Measurements from ENCODE around the gene MYO3A.
"Not testable (repeated sequence)": the region's sequence is repeated elsewhere in the genome, so short reads cannot be mapped to it uniquely, and the experiment has no call there.

MYO3A gene

DNA sequence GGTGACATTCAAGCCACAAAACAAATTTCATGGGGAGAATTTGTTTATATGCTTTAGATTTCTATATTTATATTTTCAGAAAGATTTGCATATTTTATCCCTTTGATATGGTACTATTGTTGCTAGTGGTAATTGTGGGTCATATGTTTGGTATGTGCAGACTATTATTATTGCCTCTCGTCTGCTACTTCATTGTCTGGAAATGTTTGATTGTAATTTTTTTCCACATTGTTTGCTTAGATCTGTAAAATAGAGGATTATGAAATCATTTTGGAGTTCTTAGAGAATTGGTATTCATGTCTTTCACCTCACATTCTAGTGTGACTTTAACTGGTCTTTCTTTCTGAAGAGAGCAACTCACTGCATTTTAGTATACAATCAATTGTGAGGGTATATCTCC, 44.7 kb downstream of the MYO3A start:
- DNase-seq, result no peak

DNA sequence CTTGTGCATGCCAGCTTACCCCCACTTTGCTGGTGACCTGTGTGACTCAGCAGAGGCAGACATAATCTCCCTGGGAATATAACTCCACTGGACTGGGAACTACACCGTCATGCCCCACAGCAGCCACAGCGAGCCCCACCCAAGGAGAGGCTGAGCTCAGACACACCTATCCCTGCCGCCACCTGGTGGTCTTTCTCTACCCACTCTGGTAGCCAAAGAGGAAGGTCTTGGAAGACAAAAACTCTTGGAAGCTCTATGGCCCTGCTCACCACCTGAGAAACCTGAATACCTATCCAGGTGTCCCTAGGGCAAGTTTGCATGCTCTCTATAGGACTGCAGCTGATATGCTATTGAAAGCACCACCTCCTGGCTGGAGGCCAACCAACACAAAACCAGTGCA, 48.1 kb downstream of the MYO3A start:
- DNase-seq, result no peak

DNA sequence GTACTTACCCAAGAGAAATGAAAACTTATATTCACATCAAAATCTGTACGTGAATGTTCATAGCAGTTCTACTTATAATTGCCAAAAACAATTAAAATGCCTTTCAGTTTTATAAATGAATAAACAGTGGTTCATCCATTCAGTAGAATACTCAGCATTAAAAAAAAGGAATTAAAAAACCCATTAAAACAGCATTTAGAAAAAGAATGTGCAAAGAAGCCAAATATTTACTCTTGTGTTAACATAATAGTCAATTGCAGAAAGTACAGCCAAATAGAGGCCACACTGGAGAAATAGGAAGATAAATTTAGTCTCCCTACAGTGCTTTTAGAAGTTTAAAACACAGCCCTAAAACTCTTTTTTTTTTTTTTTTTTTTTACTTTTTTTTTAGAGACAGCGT, 54.6 kb downstream of the MYO3A start:
- no peak for DNase-seq

DNA sequence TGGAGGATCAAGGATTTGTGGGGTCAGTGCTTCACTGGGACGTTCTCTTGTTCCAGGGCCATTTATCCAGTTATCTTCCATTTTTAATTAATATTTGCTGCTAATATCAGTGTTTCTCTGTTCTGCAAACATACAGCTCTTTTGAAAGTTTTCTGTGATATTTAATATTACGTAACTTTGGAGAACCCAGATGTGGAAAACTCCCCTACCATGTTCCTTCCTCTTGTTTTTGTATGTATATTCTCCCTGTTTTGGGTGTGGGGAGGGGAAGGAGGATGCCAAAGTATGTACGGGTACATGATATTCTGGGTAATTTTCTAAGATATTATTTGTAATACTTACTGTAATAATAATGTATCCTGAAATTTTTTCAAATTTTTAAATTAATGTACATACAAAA, 55.9 kb downstream of the MYO3A start:
- DNase-seq, result no peak

DNA sequence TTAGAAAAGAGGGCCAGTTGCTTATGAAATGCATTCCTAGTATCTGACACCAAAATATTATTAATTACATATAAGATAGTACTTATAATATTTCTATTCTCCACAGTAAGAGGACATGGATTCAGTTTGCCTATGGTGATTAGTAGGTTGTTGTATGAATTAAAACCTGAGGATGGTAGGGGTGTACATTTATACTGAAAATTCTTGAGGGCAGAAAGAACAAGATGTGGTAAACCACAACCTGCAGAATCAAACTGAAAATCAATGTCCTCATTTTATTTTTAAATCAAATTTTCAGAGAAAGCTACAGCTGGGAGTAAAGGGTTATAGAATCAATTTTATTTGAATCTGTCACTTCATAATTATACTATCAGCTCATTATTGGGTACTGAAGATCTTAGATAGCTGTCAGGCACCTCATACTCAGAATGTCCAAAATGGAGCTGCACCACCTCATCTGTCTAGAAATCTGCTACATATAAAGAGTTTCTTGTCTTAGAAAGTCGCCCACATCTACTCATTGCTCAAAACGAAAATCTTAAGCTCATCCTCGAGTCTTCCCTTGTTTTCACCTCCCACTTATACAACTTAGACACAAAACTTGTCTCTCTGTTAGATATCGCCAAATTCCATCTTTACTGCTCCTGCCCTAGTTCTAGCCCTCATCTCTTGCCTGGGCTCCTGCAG, 65.4 kb downstream of the MYO3A start:
- no peak for DNase-seq

DNA sequence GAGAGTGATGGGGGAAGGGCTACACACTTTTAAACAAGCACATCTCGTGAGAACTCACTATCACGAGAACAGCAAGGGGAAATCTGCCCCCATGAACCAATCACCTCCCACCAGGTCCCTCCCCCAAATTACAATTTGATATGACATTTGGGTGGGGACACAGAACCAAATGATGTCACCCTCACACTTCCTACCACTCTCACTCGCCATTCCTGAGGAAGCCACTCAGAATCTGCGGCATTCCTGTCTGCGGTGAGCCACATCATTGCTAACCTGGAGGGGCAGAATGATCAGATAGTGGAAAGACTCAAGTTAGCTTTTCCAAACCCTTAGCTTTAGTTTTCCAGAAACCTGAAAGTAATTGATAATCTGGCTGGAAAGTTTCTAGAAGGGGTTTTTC, 66.9 kb downstream of the MYO3A start:
- DNase-seq, result no peak

DNA sequence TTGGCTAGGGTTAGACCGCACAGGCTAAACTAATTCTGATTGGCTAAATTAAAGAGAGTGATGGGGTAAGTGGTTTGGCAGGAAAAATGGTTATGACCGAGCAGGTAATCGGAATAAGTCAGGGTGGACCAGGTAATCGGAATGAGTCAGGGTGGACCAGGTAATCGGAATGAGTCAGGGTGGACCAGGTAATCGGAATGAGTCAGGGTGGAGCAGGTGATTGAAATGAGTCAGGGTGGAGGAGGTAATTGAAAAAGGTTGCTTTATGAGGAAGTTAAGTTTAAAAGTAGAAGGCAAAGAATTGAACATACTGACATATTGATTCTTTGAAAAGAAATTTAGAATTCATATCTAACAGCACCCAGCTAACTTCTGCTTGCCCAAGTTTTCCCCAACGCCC, 68.4 kb downstream of the MYO3A start:
- not testable (repeated sequence) for DNase-seq

DNA sequence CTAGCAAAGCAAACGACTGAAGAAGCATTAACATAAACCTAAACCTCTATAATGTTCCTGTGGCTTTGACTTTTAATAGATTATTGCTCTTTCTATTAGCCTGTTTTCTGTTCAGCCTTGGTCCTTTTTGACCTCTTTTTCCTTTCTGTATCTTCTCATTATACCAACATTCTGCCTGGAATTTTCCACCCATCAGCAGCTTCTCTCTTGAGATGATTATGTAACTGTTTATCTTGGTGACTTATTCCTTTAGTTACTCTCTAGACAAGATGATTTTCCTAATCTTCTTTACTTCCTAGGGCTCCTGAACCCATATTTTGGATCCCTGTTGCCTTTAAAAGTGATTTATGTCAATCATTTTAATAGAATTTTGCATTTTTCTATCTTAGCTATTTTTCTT, 81.1 kb downstream of the MYO3A start:
- no peak for DNase-seq

DNA sequence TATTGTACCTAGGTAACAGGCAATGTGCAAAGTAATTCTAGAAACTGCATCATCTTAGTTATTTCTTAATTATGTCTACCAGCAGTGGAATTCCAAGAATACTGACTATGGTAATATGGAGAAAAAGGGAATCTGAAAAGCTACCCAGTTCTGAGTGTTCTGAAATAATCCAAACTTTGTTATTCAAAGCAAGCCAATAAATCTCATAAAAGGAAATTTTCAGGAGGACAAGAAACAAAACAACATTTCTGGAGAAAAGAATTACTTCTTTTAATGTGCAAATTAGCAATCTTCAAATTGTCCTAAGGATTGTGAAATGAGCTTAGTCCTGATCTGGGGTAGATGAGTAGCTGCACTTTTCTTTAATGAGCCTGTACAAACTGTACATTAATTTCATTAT, 88.8 kb downstream of the MYO3A start:
- DNase-seq, result no peak

DNA sequence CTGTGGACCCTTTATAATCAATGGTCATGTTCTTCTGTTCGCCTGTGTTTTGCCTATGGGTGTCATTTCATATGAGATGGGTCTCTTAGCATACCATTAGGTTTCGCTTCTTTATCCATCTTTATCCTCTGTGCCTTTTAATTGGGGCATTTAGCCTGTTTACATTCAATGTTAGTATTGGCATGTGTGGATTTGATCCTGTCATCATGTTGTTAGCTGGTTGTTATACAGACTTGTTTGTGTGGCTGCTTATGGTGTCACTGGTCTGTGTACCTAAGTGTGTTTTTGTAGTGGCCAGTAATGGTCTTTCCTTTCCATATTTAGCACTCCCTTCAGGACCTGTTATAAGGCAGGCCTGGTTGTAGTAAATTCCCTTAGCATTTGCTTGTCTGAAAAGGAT, 90.3 kb downstream of the MYO3A start:
- DNase-seq, result no peak

DNA sequence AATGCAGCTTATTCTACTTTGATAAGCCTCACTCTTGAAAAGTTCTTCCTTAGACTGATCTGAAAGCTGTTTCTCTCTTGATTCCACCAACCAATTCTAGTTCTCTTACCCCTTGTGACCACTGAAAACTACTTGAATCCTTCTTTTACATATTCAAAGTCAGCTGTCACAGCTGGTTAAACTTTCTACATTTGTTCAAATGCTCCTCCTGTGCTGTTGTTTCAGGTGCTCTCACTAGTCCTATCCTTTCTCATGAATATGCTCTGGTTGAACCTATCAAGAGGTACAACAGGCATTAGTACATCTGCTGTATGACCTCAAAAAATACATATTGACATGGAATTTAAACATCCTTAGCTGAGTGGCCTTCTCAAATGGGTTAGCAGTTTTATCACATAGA, 91.5 kb downstream of the MYO3A start:
- DNase-seq, result no peak

DNA sequence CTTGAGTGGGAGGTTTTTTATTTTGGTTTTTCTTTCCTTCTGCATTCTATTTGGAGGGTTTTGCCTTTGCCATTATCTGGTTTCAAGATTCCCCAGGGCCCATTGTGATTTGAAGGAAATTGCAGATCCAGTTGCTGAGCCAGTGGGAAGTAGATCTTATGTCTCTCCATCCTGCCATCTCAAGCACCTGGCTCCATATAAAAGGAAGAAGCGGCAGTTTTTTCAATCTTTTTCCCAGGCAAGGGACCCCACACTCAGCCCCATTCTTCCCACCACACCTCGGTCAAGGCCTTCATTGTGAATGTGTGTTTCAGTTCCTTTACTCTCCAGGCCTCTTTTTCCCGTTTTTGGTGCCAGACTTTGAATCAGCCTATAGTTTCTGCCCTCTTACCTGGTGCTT, 95.8 kb downstream of the MYO3A start:
- DNase-seq, result no peak

DNA sequence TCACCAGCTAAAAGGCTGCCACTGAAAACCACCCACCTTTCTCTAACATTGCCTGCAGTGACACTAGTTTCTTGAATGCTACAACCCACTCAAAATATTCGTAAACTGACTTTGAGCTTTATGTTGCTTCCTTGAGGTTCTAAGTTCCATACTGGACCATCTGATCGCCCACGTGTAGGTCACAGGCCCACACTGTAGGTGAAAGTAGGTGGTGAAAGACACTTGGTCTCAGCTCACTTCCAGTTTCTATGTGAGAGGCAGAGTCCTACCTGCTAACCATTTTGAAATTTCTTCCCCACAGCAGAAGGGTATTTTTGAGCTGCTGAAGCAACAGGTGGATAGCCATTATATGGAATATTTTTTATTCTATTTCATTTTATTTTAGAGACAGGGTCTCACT, 97.3 kb downstream of the MYO3A start:
- no peak for DNase-seq

DNA sequence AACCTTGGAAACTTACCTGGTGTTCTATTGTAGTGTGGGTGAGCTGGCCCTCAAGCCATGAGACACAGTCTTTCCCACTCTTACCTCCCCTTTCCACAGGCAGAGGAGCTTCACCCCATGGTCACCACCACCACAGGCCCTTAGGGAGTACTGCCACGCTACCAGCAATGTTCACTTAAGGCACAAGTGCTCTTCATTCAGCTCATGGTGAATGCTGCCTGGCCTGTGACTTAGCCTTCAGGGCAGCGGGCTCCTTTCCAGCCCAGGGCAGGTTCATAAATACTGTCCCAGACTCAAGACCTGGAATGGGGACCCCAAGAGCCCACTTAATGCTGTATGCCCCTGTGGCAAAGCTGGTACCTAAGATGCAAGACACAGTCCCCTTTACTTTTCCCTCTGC, 109.4 kb downstream of the MYO3A start:
- DNase-seq, result no peak

DNA sequence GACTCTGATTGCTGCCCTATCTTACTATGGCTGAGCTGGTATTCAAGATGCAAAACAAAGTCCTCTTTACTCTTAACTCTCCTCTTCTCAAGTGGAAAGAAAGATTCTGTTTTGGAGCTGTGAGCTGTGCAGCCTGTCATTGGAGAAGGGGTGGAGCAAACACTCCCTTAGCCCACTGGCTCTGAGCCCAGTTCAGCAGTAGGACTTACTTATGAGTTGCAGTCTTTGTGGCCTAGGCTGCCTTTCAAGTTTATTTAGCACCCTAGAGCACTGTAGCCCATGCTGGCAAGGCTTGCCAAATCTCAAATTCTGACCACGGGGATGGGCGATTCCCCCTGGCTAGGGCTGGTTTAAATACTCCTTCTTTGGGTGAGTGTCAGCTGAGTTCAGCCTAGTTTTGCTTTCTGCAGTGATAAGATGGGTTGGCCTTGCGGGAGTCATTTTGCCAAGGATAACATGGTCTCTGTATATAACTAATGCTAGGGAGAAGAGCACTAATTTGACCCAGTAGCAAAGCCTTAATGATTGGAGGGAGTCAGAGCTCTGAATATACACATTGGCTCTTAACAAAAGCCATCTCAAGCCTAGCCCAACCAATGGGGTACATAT, 110.2 kb downstream of the MYO3A start:
- no peak for DNase-seq

DNA sequence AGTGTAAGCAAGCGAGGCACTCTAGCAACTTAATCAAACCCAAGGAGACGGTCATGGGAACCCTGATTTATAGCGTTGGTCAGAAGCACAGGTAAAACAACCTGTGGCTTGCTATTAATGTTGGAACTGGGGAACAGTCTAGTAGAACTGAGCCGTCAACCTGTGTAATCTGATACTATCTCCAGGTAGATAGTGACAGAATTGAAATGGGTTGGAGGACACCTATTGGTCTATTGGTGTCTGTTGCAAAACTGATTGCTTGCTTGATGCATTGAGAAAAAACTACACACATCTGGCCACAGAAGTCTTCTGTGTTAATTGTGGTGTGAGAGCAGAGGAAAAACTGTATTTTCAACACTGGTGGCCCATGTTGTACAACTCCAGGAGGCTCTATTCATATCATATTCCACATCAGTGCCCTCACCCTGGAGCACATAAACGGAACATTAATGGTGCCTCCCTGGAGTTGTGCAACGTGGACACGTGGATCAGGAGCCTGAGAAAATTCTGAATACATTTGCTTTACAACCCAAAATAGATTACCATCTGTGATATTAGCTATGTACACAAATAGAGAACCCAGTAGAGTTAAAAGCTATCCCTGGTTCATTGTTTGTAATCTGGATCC, 112.2 kb downstream of the MYO3A start:
- DNase-seq, result no peak

DNA sequence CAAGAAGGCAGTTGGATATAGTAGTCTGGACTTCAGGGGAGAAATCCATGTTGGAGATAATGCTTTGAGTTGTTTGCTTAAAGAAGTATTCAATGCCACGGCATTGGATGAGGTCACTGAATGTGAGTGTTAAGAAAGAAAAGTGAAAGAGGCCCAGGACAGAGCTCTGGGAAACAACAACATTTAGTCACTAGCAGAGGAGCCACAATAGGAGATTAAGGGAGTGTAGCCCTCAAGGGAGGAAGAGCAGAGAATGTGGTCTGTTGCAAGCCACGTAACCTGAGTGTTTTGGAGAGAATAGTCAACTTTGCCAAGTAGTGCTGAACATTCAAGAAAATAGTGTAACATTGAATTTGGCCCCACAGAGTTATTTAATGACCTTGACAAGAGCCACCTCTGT, 114.7 kb downstream of the MYO3A start:
- DNase-seq, result no peak

DNA sequence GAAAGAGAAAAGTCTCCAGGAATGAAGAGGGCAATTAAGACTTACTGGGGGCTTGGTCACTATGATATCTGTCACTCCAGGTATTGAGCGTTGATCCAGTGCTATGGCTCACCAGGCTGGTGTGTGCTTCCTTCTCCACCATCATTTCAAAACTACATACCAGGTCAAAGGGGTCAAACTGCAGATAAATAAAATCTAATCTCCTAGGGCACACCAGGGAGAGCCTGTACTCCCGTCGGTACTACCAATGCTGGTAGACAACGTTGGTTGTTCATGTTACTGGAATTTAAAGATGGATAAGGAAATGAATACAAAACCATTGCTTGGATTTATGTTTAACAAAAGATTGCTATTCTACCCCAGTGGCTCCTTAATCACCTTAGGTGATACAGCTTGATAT, 118.3 kb downstream of the MYO3A start:
- no peak for DNase-seq

DNA sequence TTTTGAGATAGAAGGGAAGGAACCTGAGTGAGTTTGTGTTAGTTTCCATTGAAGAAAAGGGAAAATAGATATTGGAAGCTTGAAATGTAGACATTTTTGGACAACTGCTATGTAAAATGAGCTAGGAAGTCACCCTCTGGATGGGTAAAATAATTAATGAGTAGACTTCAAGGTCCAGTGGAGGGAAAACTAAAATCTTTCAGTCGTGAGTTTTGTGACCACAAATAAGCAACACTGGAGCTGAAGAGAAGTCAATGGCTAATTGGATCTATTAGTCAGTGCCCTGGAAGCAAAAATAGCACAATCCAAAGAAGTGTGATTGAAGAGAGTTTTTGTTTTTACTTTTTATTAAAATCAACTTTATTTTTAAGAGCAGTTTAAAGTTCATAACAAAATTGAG, 123.4 kb downstream of the MYO3A start:
- no peak for DNase-seq

DNA sequence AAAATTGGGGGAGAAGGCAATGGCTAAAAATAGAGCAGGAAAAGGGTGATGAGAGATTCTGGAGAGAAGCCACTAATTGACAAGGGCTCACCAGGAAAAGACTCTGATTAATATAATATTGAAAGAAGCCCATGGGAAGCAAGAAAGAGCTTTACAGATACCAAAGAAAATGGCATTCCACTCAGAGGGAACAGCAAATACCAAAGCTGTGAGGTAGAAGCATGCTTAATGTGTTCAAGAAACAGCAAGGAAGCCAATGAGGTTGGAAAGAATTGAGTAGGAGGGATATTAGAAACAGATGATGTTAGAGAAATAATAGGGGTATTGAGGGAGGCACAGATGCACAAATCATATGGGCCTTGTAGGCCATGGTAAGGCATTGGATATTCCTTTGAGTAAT, 130.1 kb downstream of the MYO3A start:
- DNase-seq, result no peak

DNA sequence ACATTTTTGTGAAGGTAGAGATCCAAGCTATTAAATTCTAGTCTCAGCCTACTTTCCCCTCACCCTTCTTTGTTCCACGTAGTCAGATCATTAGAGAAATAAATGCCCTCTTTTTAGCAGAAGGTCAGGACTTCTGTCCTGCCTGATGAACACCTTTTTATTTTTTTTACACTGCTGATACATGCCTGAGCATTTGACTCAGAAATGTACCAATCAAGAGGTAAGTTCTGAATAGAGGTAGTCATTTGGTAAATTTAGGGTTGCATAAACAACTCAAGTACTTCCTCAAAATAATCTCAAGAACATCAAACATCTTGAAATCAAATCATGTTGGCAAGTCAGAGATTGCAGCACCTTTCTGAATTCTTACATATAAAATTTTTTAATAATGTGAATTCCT, 133.7 kb downstream of the MYO3A start:
- no peak for DNase-seq

DNA sequence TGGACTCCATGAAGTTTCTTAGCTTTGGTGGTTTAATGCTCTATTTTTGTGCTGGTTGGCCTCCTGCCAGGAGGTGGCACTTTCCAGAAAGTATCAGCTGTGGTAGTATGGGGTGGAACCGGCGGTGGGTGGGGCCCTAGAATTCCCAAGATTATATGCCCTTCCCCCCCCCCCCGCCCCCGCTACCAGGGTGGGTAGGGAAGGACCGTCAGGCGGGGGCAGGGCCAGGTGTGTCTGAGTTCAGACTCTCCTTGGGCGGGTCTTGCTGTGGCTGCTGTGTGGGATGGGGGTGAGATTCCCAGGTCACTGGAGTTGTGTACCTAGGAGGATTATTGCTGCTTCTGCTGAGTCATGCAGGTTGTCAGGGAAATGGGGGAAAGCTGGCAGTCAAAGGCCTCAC, 146.9 kb downstream of the MYO3A start:
- not testable (repeated sequence) for DNase-seq

DNA sequence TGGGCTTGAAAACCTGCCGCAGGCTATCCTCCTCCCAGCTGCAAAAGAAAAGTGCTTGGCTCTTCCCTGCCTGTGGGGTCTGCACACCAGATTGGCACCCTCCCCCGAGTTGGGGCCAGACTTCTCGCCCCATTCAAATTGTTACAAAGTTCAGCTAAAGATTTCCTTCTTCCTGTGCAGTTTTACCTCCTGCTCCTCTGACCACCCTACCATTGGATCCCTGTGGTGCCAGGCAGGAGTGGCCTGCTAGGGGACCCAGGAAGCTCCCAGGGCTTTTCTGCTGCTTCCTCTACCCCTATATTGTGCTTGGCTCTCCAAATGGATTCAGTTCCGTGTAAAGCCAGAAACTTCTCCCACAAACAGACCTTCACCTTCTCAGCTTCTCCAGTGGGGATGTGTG, 147.4 kb downstream of the MYO3A start:
- no peak for DNase-seq

DNA sequence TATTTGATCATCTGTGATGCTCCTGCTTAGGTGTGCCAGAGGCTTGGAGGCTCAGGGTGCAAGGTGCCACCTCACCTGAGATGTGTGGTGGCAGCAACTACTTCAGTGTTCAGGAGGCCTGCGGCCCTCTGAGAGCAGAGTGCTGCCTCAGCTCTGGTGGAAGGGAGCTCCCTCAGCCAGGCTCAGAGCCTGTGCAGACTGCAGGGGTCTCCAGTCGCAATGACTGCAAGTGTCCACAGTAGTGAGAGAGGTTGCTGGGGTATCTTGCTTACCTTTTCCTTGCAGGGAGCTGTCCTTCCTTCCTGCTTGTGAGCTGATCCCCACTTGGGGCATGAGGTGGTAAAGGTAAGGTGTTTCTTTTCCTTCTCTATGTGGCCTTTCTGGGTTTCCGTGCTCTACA, 151.5 kb downstream of the MYO3A start:
- no peak for DNase-seq

DNA sequence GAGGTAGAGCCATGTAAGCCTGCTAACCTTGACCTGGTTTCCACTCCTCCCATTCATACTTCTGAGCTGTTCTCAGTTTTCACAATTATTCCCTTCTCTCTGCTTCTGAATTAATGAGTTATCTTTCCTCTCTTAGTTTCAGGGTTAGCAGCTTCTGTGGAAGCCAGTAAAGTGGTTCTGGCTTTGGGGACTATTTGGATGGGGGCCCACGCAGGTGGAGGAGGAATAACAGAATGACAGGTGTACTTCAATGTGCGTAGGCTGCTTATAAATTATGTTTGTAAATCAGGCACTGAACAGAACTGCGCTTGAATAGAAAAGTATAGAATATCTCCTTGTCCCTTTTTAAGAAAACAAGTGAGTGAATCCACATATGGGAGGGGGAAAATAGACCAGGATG, 153.6 kb downstream of the MYO3A start:
- DNase-seq, result no peak

Measured in stimulated activated naive CD4-positive, alpha-beta T cell treated with Interleukin-2 at 50 U/mL for 16 hours (primary cell).